K562 (cell line): ENCODE data around the gene KCNH3. TPM values are rescaled to one million over a fixed set of nuclear protein-coding genes. Genes with fewer than 3 reads are reported as not detected.

Source experiments
- ATAC-seq: fragments of 200-7000 bp; cut with Tn5 transposase; 3 replicates; pipeline ENCODE4 v1.9.1; 2020; ENCODE audit warnings: moderate library complexity
- BruUV-seq: library from RNA; stranded (reverse); fragments of 400-500 nt; replicated peaks from 2 replicates; lab custom pipeline; 2021; lab: Mats Ljungman, UMichigan
- CTCF ChIA-PET: fragments of 300-600 bp; formaldehyde crosslinking; extraction: SDS; loops from one replicate; lab custom pipeline; 2021; ENCODE audit warnings: low intra/inter-chr PET ratio; lab: Yijun Ruan, JAX
- POLR2A ChIA-PET: fragments of 300-600, 350-650 bp; sonication (Branson Sonifier 250); formaldehyde crosslinking; extraction: SDS; loops from one replicate; lab custom pipeline; 2021; ENCODE audit warnings: antibody characterized with exemption, inconsistent platforms; lab: Yijun Ruan, JAX
- DNase-seq, 4 experiments: peaks; one replicate each; pipeline versions ENCODE4 v3.0.0 to v3.0.0-alpha.2; 2011 to 2018; ENCODE audit warnings: low spot score in 3 of 4, mixed read lengths in 3 of 4; ENCODE audit errors: extremely low read depth in 1 of 4
- FAIRE-seq: peaks from 2 replicates; lab custom pipeline; 2011; peaks lifted over from hg19 to GRCh38; lab: Jason Lieb, UNC
- H2AFZ ChIP-seq: 2 replicates; pipeline ENCODE4 v1.6.0; 2011; ENCODE audit warnings: low read depth, low read length, control low read depth, inconsistent platforms
- H3K27ac ChIP-seq: fragments of 200-600 bp; 3 replicates; pipeline ENCODE4 v1.8.0; 2011; ENCODE audit warnings: low read depth, mild to moderate bottlenecking, control low read depth, inconsistent platforms, low read length, moderate library complexity, mixed read lengths; ENCODE audit errors: extremely low read depth
- H3K27me3 ChIP-seq, 2 experiments: fragments of 300-600 bp in 1 of 2; 2 replicates in 1 of 2; 3 replicates in 1 of 2; pipeline versions ENCODE4 v1.6.0 to v1.8.0; 2011; ENCODE audit warnings: inconsistent platforms in 2 of 2, low read length in 2 of 2, mild to moderate bottlenecking in 1 of 2, mixed read lengths in 1 of 2, moderate library complexity in 1 of 2; ENCODE audit not compliant: control insufficient read depth in 2 of 2, insufficient read depth in 2 of 2
- H3K36me3 ChIP-seq: fragments of 300-600 bp; 3 replicates; pipeline ENCODE4 v1.8.0; 2011; ENCODE audit warnings: mild to moderate bottlenecking, low read length, inconsistent platforms; ENCODE audit not compliant: control insufficient read depth, insufficient read depth
- H3K4me1 ChIP-seq, 2 experiments: fragments of 200-600 bp in 1 of 2; replicated peaks in 1 of 2; 2 replicates in 1 of 2; 3 replicates in 1 of 2; pipeline versions ENCODE4 v1.5.1 to v1.8.0; 2011; ENCODE audit warnings: inconsistent platforms in 2 of 2, low read length in 2 of 2, mild to moderate bottlenecking in 1 of 2, mixed read lengths in 1 of 2, moderate library complexity in 1 of 2; ENCODE audit not compliant: control insufficient read depth in 2 of 2, insufficient read depth in 2 of 2
- H3K4me2 ChIP-seq: 2 replicates; pipeline ENCODE4 v1.6.1; 2011; ENCODE audit warnings: low read length, control low read depth, inconsistent platforms, mixed read lengths; ENCODE audit not compliant: insufficient read depth
- H3K4me3 ChIP-seq: fragments of 200-600 bp; sonication (generic), shearing (Covaris generic); 2 replicates; pipeline ENCODE4 v1.5.1; 2016; ENCODE audit warnings: control low read depth, inconsistent platforms
- H3K79me2 ChIP-seq: fragments of 200-600 bp; 3 replicates; pipeline ENCODE4 v1.8.0; 2011; ENCODE audit warnings: low read length, inconsistent platforms; ENCODE audit not compliant: control insufficient read depth, insufficient read depth
- H3K9ac ChIP-seq, 2 experiments: 2 replicates each; pipeline versions ENCODE4 v1.6.0 to v1.6.1; 2011; ENCODE audit warnings: low read depth in 2 of 2, low read length in 2 of 2, control low read depth in 1 of 2, inconsistent platforms in 1 of 2, mild to moderate bottlenecking in 1 of 2, mixed read lengths in 1 of 2; ENCODE audit not compliant: insufficient read depth in 1 of 2
- H3K9me1 ChIP-seq: one replicate; pipeline ENCODE4 v1.6.0; 2011; ENCODE audit warnings: inconsistent platforms, mild to moderate bottlenecking, low read length, moderate library complexity; ENCODE audit not compliant: control insufficient read depth, insufficient read depth
- H3K9me3 ChIP-seq: replicated peaks from 2 replicates; pipeline ENCODE4 v1.5.1; 2011; ENCODE audit warnings: low read depth, low read length, inconsistent platforms; ENCODE audit not compliant: control insufficient read depth, insufficient read depth
- H4K20me1 ChIP-seq: replicated peaks from 2 replicates; pipeline ENCODE4 v1.6.1; 2011; ENCODE audit warnings: low read length, inconsistent platforms, mixed read lengths; ENCODE audit not compliant: control insufficient read depth, insufficient read depth
- BMI1 ChIP-seq: fragments of 150-350 bp; IDR thresholded peaks from 2 replicates; pipeline ENCODE4 v1.6.1; 2014; ENCODE audit warnings: low read length
- BRCA1 ChIP-seq, 2 experiments: fragments of 450-650 bp in 1 of 2; sonication (generic) in 1 of 2; formaldehyde crosslinking in 1 of 2; IDR thresholded peaks; 2 replicates each; pipeline versions ENCODE4 v1.5.0 to v1.6.1; 2017 to 2020; ENCODE audit warnings: mild to moderate bottlenecking in 1 of 2, missing genetic modification reagents in 1 of 2
- CEBPZ ChIP-seq: fragments of 150-350 bp; IDR thresholded peaks from 2 replicates; pipeline ENCODE4 v1.6.1; 2014; ENCODE audit warnings: low read depth, mild to moderate bottlenecking, low read length, borderline replicate concordance
- IRF2 ChIP-seq: sonication (generic); formaldehyde crosslinking; IDR thresholded peaks from 2 replicates; pipeline ENCODE4 v1.8.1; 2022; ENCODE audit warnings: mild to moderate bottlenecking, missing genetic modification reagents
- RFX1 ChIP-seq: fragments of 450-650 bp; IDR thresholded peaks from 2 replicates; pipeline ENCODE4 v1.6.1; 2016; ENCODE audit warnings: mild to moderate bottlenecking, moderate library complexity
- SNAPC5 ChIP-seq: fragments of 250-450 bp; sonication (Bioruptor Pico); IDR thresholded peaks from 2 replicates; pipeline ENCODE4 v1.8.0; 2021; ENCODE audit warnings: moderate library complexity, mild to moderate bottlenecking, inconsistent platforms
- XRCC5 ChIP-seq: fragments of 200-400 bp; formaldehyde crosslinking; IDR thresholded peaks from 2 replicates; pipeline ENCODE4 v1.6.1; 2017; ENCODE audit warnings: low read depth, mild to moderate bottlenecking, low read length
- ZNF778 ChIP-seq: fragments of 450-650 bp; formaldehyde crosslinking; IDR thresholded peaks from 2 replicates; pipeline ENCODE4 v1.4.0; 2020; ENCODE audit warnings: mild to moderate bottlenecking, moderate library complexity
- WGBS: fragments of 100-300 bp; shearing (Covaris generic); methylation state at CpG from one replicate; pipeline ENCODE4 v1.1.6; 2016; ENCODE audit warnings: low coverage, mixed read lengths; ENCODE audit not compliant: insufficient coverage; ENCODE audit errors: missing lambda C conversion rate; 5-methylcytosine and 5-hydroxymethylcytosine counted together
- in situ Hi-C: fragments of 300-500 bp; cut with MboI; formaldehyde crosslinking; loops from 4 replicates; pipeline ENCODE4 v1.15.0; 2018; ENCODE audit warnings: inconsistent platforms, mixed read lengths
- intact Hi-C: fragments of 100-400 bp; cut with micrococcal nuclease; formaldehyde crosslinking; loops from 2 replicates; pipeline ENCODE4 v1.14.2; 2022
- polyA plus RNA-seq, 8 experiments: library from polyadenylated mRNA; depleted of rRNA in 4 of 8; stranded (reverse) in 5 of 8; unstranded in 3 of 8; fragments of >200 nt; fragmentation: Nextera tagmentation in 2 of 8; fragmentation: Illumina TruSeq in 1 of 8; extraction: Ambion mirVana in 2 of 8; extraction: Trizol in 1 of 8; gene quantifications; 2 replicates each; pipeline versions ENCODE4 v1.2.1 to v1.2.3, GENCODE V29; 2011 to 2014; ENCODE audit warnings: inconsistent platforms in 1 of 8, missing spikeins in 1 of 8
- total RNA-seq, 7 experiments: library from RNA; depleted of rRNA in 6 of 7; stranded (reverse); fragments of >200 nt in 6 of 7; fragmentation: Illumina TruSeq in 2 of 7; extraction: Trizol in 2 of 7; gene quantifications; 2 replicates each; pipeline versions ENCODE4 v1.2.1 to v1.2.3, GENCODE V29; 2011 to 2021; ENCODE audit warnings: low replicate concordance in 1 of 7

The KCNH3 gene
- total and polyA plus RNA-seq, 9 of the 15 experiments (the other 6 are each of a cell fraction or from before 2014, with no cell fraction given), result 0.01 to 0.09 TPM; not detected in 7

- H2AFZ ChIP-seq, result no peak overlapping the region
- no TSS peak for BruUV-seq
- FAIRE-seq, result no peak
- peaks cover 8% of the 10 kb centered on the region; the same call in 1 of the 3 replicates for H3K36me3 ChIP-seq
- H3K27ac ChIP-seq, result no peak overlapping the region
- H3K9me3 ChIP-seq, result no peaks in the 10 kb centered on the region
- POLR2A ChIA-PET, result interaction anchor here (0.6 to 1.7 kb wide), 5 partner anchors 9 to 205 kb away, joined by 3 read pairs; partner anchors contain the start of gene MCRS1
- CTCF ChIA-PET, result interaction anchor here (1.8 to 2.6 kb wide), 3 partner anchors 24 to 194 kb away, joined by 5 to 20 read pairs (median 19); no protein-coding TSS in a partner anchor
- H3K9me1 ChIP-seq, result peaks cover 3% of the 10 kb centered on the region
- peaks cover 13 to 55% of the 10 kb centered on the region in 2 experiments; a peak in 4 of 5 replicates for H3K27me3 ChIP-seq
- ATAC-seq, result no peak
- WGBS, result 7% methylated on average over 9 of the region's 9 CpGs
- H3K4me2 ChIP-seq, result no peak overlapping the region
- H4K20me1 ChIP-seq, result 0 out of 2 replicates have a peak, but pooled peaks cover 3% of the 10 kb centered on the region
- in situ Hi-C loops, result no loop called here
- no peaks in the 10 kb centered on the region for H3K79me2 ChIP-seq
- peaks cover 0 to 26% of the 10 kb centered on the region in 2 experiments; a peak in 3 of 5 replicates for H3K4me1 ChIP-seq
- no peak for DNase-seq
- no peak overlapping the region for H3K4me3 ChIP-seq
- H3K9ac ChIP-seq, result no peak overlapping the region
- no peak for TF ChIP-seq ZNF778 (CRISPR knock-in tag)
- no peak for TF ChIP-seq BRCA1 (IDR thresholded peaks at IDR 0.05)
- TF ChIP-seq BRCA1 (CRISPR knock-in tag; IDR thresholded peaks at IDR 0.05), result 0 out of 2 replicates have a peak, but pooled peaks have one; percentile 36
- intact Hi-C loops, result no loop called here
Measured at GRCh38 chr12:49552425-49552824, 13.6 kb downstream of the KCNH3 start.

GRCh38 chr12:49552899-49553298 lies 14.1 kb downstream of the KCNH3 start:
- peaks cover 11 to 51% of the 10 kb centered on the region in 2 experiments; a peak in 4 of 5 replicates for H3K27me3 ChIP-seq
- H3K27ac ChIP-seq, result no peak overlapping the region
- H2AFZ ChIP-seq, result no peak overlapping the region
- no peak for ATAC-seq
- intact Hi-C loops, result loop anchor here (1.0 kb wide), 1 partner anchor 70 kb away; the partner anchor contains the start of gene PRPF40B
- WGBS, result 19% methylated on average over 8 of the region's 8 CpGs
- FAIRE-seq, result no peak
- no peak for TF ChIP-seq XRCC5
- no peak for TF ChIP-seq BMI1
- TF ChIP-seq SNAPC5 (CRISPR knock-in tag), result no peak
- 0 out of 2 replicates have a peak, but pooled peaks have one; percentile 27 for TF ChIP-seq IRF2 (CRISPR knock-in tag)
- TF ChIP-seq RFX1, result no peak
- no peak for TF ChIP-seq CEBPZ
- TF ChIP-seq, all 486 proteins: peak for 1
- Histone ChIP-seq H3K9me3 (no peaks in the 10 kb centered on the region), H4K20me1 (0 out of 2 replicates have a peak, but pooled peaks cover 3% of the 10 kb centered on the region), H3K4me1 (peaks cover 0 to 31% of the 10 kb centered on the region in 2 experiments; a peak in 3 of 5 replicates), H3K9ac (no peak overlapping the region), H3K79me2 (no peaks in the 10 kb centered on the region), H3K4me3 (no peak overlapping the region), H3K4me2 (no peak overlapping the region), H3K36me3 (peaks cover 13% of the 10 kb centered on the region; the same call in 1 of the 3 replicates), H3K9me1 (no peaks in the 10 kb centered on the region)
- ChIA-PET POLR2A (interaction anchor here (0.6 to 1.7 kb wide), 8 partner anchors 9 to 1686 kb away, joined by 3 to 6 read pairs (median 3); partner anchors contain the start of gene DAZAP2), CTCF (interaction anchor here (0.7 to 2.6 kb wide), 6 partner anchors 15 to 286 kb away, joined by 3 to 20 read pairs (median 4); partner anchors contain the start of gene MCRS1)
- no peak for DNase-seq
- in situ Hi-C loops, result no loop called here
- BruUV-seq, result no TSS peak
